Mammary epithelial cell (primary cell): ENCODE measurements around the gene SERTAD4.
A peak's percentile ranks its signal among the peaks of the same experiment; 100 is the strongest.

ENCODE experiments used
- CTCF ChIP-seq, 2 donors: IDR thresholded peaks in 1 of 2; conservative IDR thresholded peaks in 1 of 2; 2 replicates each; pipeline ENCODE4 v1.5.1; 2011 to 2012; ENCODE audit warnings: inconsistent platforms in 2 of 2, low read length in 2 of 2, mild to moderate bottlenecking in 2 of 2, control low read depth in 1 of 2, low read depth in 1 of 2; ENCODE audit not compliant: insufficient read depth in 1 of 2; ENCODE audit errors: extremely low read depth in 1 of 2
- EZH2 ChIP-seq: IDR thresholded peaks from 2 replicates; pipeline ENCODE4 v1.6.1; 2012; ENCODE audit warnings: low read length, inconsistent platforms, borderline replicate concordance

- TF ChIP-seq CTCF (conservative IDR thresholded peaks at IDR 0.05 in 1 of 2, IDR thresholded peaks at IDR 0.05 in 1 of 2; ENCODE audit: extremely low read depth in 1 of 2, insufficient read depth in 1 of 2, low read depth in 1 of 2, low read length in 2 of 2) (peak in 1 of 2 donors; percentile 33), EZH2 (no peak)
Observed at GRCh38 chr1:210200124-210200736, 32.4 kb upstream of the SERTAD4 start.
